CD14-positive monocyte (primary cell): Measurements from ENCODE around the gene PREX1. TPM values are rescaled to one million over a fixed set of nuclear protein-coding genes. Genes with fewer than 3 reads are reported as not detected.

ENCODE experiments used
- DNase-seq, 3 donors: peaks; one replicate each; pipeline ENCODE4 v3.0.0-alpha.2; 2011 to 2022
- H2AFZ ChIP-seq: 2 replicates; pipeline ENCODE4 v1.6.0; 2012; ENCODE audit warnings: mild to moderate bottlenecking, low read depth, low read length, inconsistent platforms; ENCODE audit not compliant: insufficient read depth, poor library complexity, severe bottlenecking
- H3K27ac ChIP-seq, 2 donors: 1 replicate in 1 of 2; 2 replicates in 1 of 2; pipeline ENCODE4 v1.5.1; 2012 to 2013; ENCODE audit warnings: low read length in 2 of 2, control low read depth in 1 of 2, inconsistent platforms in 1 of 2, low read depth in 1 of 2, mild to moderate bottlenecking in 1 of 2
- H3K27me3 ChIP-seq, 2 donors: one replicate each; pipeline versions ENCODE4 v1.6.0 to v1.6.1; 2011 to 2013; ENCODE audit warnings: low read length in 2 of 2; ENCODE audit not compliant: control insufficient read depth in 2 of 2, insufficient read depth in 2 of 2
- H3K36me3 ChIP-seq, 2 donors: replicated peaks in 1 of 2; 1 replicate in 1 of 2; 2 replicates in 1 of 2; pipeline versions ENCODE4 v1.5.1 to v1.6.1; 2012 to 2013; ENCODE audit warnings: low read length in 2 of 2, control low read depth in 1 of 2, inconsistent platforms in 1 of 2, mild to moderate bottlenecking in 1 of 2; ENCODE audit not compliant: insufficient read depth in 2 of 2, control insufficient read depth in 1 of 2
- H3K4me1 ChIP-seq, 2 donors: 1 replicate in 1 of 2; 2 replicates in 1 of 2; pipeline versions ENCODE4 v1.5.1 to v1.6.1; 2012 to 2013; ENCODE audit warnings: low read length in 2 of 2, control low read depth in 1 of 2, inconsistent platforms in 1 of 2, mild to moderate bottlenecking in 1 of 2, moderate library complexity in 1 of 2; ENCODE audit not compliant: insufficient read depth in 2 of 2, control insufficient read depth in 1 of 2
- H3K4me2 ChIP-seq: replicated peaks from 2 replicates; pipeline ENCODE3; 2012; ENCODE audit warnings: low read length, moderate library complexity, mild to moderate bottlenecking; ENCODE audit not compliant: poor library complexity, severe bottlenecking; ENCODE audit errors: extremely low read depth
- H3K4me3 ChIP-seq, 3 experiments: fragments of 200-600 bp in 1 of 3; sonication (generic) in 1 of 3; replicated peaks in 1 of 3; 1 replicate in 2 of 3; 2 replicates in 1 of 3; pipeline ENCODE4 v1.5.1; 2011 to 2013; ENCODE audit warnings: low read length in 3 of 3, mild to moderate bottlenecking in 3 of 3, control low read depth in 2 of 3, low read depth in 2 of 3, inconsistent platforms in 1 of 3, moderate library complexity in 1 of 3
- H3K79me2 ChIP-seq: 2 replicates; pipeline ENCODE4 v1.6.0; 2012; ENCODE audit warnings: mild to moderate bottlenecking, control low read depth, inconsistent platforms, low read length, moderate library complexity; ENCODE audit not compliant: insufficient read depth
- H3K9ac ChIP-seq: 2 replicates; pipeline ENCODE4 v1.6.0; 2017; ENCODE audit warnings: low read length, mild to moderate bottlenecking; ENCODE audit not compliant: insufficient read depth, poor library complexity, severe bottlenecking
- H3K9me3 ChIP-seq, 2 donors: replicated peaks in 1 of 2; 1 replicate in 1 of 2; 2 replicates in 1 of 2; pipeline versions ENCODE4 v1.5.1 to v1.6.1; 2012 to 2013; ENCODE audit warnings: low read length in 2 of 2, control low read depth in 1 of 2; ENCODE audit not compliant: control insufficient read depth in 1 of 2, insufficient read depth in 1 of 2
- H4K20me1 ChIP-seq: 2 replicates; pipeline ENCODE4 v1.6.0; 2012; ENCODE audit warnings: mild to moderate bottlenecking, low read length, control low read depth, moderate library complexity; ENCODE audit not compliant: insufficient read depth
- H3K27ac Mint-ChIP-seq, 7 donors: one replicate each; pipeline ENCODE4 v1.8.0; 2020; ENCODE audit warnings: mild to moderate bottlenecking in 7 of 7, mixed read lengths in 7 of 7, moderate library complexity in 6 of 7, inconsistent platforms in 2 of 7
- H3K27me3 Mint-ChIP-seq, 3 donors: one replicate each; pipeline ENCODE4 v1.8.0; 2021 to 2022; ENCODE audit warnings: low read depth in 3 of 3, mild to moderate bottlenecking in 3 of 3, mixed read lengths in 3 of 3, moderate library complexity in 3 of 3, inconsistent platforms in 1 of 3
- H3K36me3 Mint-ChIP-seq, 2 donors: one replicate each; pipeline ENCODE4 v1.8.0; 2020; ENCODE audit warnings: mixed read lengths in 2 of 2, inconsistent platforms in 1 of 2, mild to moderate bottlenecking in 1 of 2
- H3K4me1 Mint-ChIP-seq: one replicate; pipeline ENCODE4 v1.8.0; 2020; ENCODE audit warnings: mild to moderate bottlenecking, mixed read lengths
- H3K4me3 Mint-ChIP-seq, 2 donors: one replicate each; pipeline ENCODE4 v1.8.0; 2020; ENCODE audit warnings: mild to moderate bottlenecking in 2 of 2, mixed read lengths in 2 of 2, moderate library complexity in 1 of 2
- H3K9me3 Mint-ChIP-seq, 7 donors: one replicate each; pipeline ENCODE4 v1.8.0; 2020 to 2022; ENCODE audit warnings: mixed read lengths in 7 of 7, mild to moderate bottlenecking in 6 of 7, moderate library complexity in 6 of 7, inconsistent platforms in 2 of 7
- CTCF ChIP-seq: fragments of 200-600 bp; IDR thresholded peaks from one replicate; pipeline ENCODE4 v1.8.0; 2022; ENCODE audit warnings: antibody characterized with exemption, mild to moderate bottlenecking
- WGBS: methylation state at CpG from one replicate; pipeline ENCODE4 v1.1.5; 2013; ENCODE audit warnings: missing lambda C conversion rate; ENCODE audit not compliant: insufficient coverage; 5-methylcytosine and 5-hydroxymethylcytosine counted together
- intact Hi-C, 2 donors: fragments of 100-400 bp; cut with micrococcal nuclease; formaldehyde crosslinking; loops; one replicate each; pipeline versions ENCODE4 v1.15.0 to v1.15.1; 2023
- polyA plus RNA-seq, 3 donors: library from polyadenylated mRNA; depleted of rRNA in 1 of 3; unstranded in 2 of 3; stranded (reverse) in 1 of 3; fragments of 300-500 nt in 2 of 3; fragments of >200 nt in 1 of 3; fragmentation: Illumina TruSeq in 2 of 3; gene quantifications; 1 replicate in 2 of 3; 2 replicates in 1 of 3; pipeline ENCODE4 v1.2.3, GENCODE V29; 2012 to 2021

Gene PREX1
- polyA plus RNA-seq, 3 donors: 24.3 to 114 (median 27.5) TPM

- intact Hi-C loops: no loop called here
- Histone ChIP-seq H3K9ac (no peak overlapping the region), H4K20me1 (peaks cover 99% of the 10 kb centered on the region), H3K9me3 (no peaks in the 10 kb centered on the region), H3K4me3 (no peak overlapping the region), H3K4me1 (peaks cover 6% of the 10 kb centered on the region in 2 donors), H3K27ac (peak overlapping the region in 1 of 2 donors; percentile 34), H2AFZ (no peak overlapping the region), H3K36me3 (peaks cover 91 to 97% of the 10 kb centered on the region in 2 donors), H3K79me2 (peaks cover 77% of the 10 kb centered on the region), H3K4me2 (no peak overlapping the region), H3K27me3 (no peaks in the 10 kb centered on the region)
- Mint-ChIP-seq H3K27ac (peak overlapping the region in 3 of 7 donors; percentile 33 to 67 (median 60)), H3K9me3 (no peaks in the 10 kb centered on the region), H3K4me3 (no peak overlapping the region), H3K4me1 (peaks cover 8% of the 10 kb centered on the region), H3K36me3 (peaks cover 76 to 89% of the 10 kb centered on the region in 2 donors), H3K27me3 (no peaks in the 10 kb centered on the region)
- 95% methylated on average over 6 of the region's 8 CpGs for WGBS
- DNase-seq: no peak
- TF ChIP-seq CTCF: no peak
Observed at GRCh38 chr20:48697845-48698491, 129.8 kb downstream of the PREX1 start.

GRCh38 chr20:48696671-48697070 lies 131.1 kb downstream of the PREX1 start:
- Mint-ChIP-seq H3K4me3 (no peak overlapping the region), H3K27ac (peak overlapping the region in 2 of 7 donors; percentile 10 to 16), H3K27me3 (no peaks in the 10 kb centered on the region), H3K4me1 (peaks cover 4% of the 10 kb centered on the region), H3K36me3 (peaks cover 76 to 80% of the 10 kb centered on the region in 2 donors), H3K9me3 (no peaks in the 10 kb centered on the region)
- Histone ChIP-seq H3K27me3 (no peaks in the 10 kb centered on the region), H3K27ac (no peak overlapping the region), H3K4me2 (no peak overlapping the region), H2AFZ (no peak overlapping the region), H3K9me3 (no peaks in the 10 kb centered on the region), H3K79me2 (peaks cover 67% of the 10 kb centered on the region), H3K4me1 (no peaks in the 10 kb centered on the region), H4K20me1 (peaks cover 99% of the 10 kb centered on the region), H3K9ac (no peak overlapping the region), H3K36me3 (peaks cover 93 to 97% of the 10 kb centered on the region in 2 donors), H3K4me3 (no peak overlapping the region)
- no peak for TF ChIP-seq CTCF
- 94% methylated on average over 3 of the region's 4 CpGs for WGBS
- DNase-seq: no peak
- intact Hi-C loops: no loop called here
